Measurements from ENCODE around the gene TNFRSF25.
A peak's percentile ranks its signal among the peaks of the same experiment; 100 is the strongest.
"Not testable (repeated sequence)": the region's sequence is repeated elsewhere in the genome, so short reads cannot be mapped to it uniquely, and the experiment has no call there.

The TNFRSF25 gene

DNA sequence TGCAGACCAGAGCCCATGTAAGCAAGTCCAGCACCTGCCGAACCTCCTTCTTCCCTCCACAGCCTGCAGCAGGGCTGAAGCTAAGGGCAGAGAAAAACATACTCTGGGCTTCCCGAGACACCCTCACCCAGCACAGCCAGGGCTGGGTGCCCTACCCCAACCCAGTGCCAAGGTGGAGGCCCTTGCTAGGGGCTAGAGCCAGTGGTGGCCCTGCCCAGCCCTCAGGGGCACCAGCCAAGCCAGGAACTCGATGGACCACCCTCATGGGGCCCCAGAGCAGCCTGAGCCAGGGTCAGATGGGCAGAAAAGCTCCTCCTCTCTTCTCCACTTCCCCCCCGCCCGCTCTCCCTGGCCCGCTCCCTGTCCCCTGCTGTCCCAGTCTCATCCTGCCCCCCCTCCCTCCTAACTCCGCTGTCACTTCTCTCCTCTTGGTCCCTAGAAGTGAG lies 15.9 kb downstream of the TNFRSF25 start:
- no peak for DNase-seq

DNA sequence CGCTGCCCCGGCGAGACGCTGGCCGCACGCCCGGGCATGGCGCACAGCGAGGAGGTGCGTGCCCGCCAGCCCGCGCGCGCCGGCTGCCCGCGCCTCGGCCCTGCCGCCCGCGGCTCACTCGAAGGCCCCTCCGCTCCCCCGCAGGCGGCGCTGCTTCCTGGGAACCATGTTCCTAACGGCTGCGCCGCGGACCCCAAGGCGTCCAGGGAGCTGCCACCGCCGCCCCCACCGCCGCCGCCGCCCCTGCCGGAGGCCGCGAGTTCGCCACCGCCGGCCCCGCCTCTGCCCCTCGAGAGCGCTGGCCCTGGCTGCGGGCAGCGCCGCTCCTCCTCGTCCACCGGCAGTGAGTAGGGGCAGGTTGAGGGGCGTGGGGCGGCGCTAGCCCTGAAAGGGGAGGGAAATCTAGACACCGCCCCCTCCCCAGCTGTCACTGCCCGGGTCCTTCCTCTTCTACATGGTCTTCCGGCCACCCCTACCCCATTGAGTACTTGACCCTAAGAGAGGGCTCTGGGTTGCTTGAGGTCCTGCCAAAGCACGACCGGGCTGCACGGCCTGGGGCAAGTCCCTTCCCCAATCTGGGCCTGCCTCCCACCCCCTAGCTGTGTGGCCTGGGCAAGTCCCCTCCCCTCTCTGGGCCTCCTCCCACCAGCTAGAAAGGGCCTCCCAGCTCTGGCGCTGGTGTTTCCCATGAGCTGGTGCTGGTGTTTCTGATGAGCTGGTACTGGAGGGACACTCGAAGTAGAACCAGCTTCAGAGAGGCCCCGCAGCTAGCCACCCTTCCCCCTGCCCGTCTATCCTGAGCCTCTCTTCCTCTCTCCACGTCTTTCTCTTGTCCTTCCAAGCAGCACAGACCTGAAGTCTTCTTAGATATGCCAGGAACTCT lies 17.0 kb downstream of the TNFRSF25 start:
- peak in 1 of 2 donors; percentile 42 for DNase-seq

DNA sequence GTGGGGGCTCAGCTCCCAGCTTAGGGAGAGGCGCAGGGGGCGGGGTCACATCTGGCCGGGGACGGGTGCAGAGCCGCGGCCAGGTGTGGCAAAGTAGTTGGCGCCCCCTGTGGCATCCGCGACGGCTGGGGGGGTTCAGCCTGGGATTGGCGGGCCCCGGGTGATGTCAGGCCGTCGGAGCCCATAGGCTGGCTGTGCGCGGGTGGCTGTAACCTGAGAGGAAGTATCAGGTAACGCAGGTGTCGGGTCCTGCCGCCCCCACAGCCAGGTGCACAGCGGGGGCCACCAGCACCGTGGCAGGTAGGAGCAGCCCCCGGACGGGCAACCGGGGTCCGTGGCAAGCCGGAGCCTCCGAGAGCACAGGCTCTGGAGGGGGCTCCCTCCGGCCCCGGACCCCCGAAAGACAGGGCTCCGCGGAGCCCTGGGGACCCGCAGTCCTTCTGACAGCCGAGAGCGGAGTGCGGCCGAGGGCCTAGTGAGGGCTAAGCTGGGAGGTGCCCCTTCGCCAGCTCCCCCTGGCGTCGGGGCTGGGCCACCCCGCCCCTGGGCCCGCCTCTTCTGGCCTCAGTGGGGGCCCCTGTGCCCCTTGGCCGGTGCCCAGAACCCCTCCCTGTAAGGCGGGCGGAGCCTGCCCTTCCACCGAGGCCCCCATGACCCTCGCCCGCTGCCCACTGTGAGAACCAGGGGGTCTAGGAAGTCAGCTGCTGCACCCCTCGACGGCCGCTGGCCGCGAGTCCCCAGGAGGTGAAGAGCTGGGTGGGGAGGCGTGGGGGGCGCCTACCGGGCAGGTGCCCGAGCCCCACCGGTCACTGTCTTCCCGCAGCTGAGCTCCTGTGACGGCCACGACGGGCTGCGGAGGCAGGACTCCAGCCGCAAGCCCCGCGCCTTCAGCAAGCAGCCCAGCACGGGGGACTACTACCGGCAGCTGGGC lies 17.9 kb downstream of the TNFRSF25 start:
- DNase-seq = peak; percentile 57 to 69

DNA sequence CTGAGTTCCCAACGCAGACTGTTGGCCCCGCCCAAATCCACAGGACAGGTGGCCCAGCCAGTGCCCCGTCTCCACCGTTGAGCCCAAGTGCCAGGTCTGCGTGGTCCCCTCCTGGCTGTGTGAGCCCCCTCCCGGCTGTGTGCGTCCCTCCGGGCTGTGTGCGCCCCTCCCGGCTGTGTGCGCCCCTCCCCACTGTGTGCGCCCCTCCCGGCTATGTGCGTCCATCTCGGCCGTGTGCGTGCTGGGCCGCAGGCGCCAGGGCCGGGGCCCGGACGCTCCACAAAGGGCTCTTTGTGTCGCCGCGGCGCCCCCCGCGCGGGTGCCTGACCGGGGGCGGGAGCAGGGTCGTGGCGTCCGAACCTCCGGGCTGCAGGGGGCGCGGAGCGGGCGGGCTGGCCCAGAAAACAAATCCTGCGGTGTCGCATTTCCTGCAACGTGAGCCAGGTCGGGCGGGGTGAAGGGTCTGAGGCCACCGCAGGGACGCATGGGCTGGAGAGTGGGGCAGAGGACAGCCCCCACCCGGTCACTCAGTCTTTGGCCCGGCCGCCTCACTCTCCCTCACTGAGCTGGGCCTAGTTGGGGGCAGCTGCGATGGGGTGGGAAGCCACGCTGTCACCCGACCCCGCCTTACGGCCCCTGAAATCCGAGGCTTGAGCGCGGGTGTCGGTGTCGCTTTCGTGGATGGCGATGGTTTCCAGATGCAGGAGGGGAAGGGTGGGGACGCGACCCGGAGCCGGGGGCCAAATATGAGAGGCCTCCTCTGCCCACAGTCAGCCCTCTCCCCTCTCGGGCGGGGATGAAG lies 18.8 kb downstream of the TNFRSF25 start:
- no peak for DNase-seq

DNA sequence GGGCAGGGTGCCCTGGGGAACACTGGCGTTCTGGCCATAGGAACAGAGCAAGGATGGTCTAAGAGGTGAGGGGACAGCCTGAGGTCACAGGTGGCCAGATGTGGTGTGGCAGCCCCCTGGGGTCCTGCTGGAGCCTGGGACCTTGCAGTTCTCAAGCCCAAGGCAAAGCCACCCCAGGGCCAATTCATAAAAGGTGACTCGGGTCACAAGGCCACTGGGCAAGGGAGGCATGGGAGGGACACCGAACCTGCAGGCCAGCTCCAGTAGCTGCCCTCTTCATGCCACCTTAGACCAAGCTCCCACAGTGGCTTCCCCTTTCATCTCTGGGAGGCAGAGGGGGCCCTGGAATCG lies 19.3 kb downstream of the TNFRSF25 start:
- DNase-seq = no peak

DNA sequence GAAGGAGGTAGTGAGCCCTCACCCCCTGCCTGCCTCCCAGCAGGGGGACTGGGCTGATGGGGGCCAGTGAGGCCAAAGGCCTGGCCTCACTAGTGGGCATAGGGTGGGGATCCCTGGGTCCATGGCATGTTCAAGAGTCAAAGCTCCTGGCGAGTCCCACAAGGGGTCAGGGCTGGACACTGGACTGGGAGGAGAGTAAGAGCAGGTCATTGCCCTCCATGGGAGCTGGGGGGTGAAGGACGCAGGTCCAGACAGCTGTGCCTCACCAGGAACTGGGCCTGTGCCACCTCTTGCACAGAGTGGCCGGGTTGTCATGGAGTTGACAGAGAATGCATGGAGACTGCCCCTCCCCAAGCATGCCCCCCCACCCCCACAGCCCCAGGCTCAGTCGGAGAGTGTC lies 20.0 kb downstream of the TNFRSF25 start:
- not testable (repeated sequence) for DNase-seq

DNA sequence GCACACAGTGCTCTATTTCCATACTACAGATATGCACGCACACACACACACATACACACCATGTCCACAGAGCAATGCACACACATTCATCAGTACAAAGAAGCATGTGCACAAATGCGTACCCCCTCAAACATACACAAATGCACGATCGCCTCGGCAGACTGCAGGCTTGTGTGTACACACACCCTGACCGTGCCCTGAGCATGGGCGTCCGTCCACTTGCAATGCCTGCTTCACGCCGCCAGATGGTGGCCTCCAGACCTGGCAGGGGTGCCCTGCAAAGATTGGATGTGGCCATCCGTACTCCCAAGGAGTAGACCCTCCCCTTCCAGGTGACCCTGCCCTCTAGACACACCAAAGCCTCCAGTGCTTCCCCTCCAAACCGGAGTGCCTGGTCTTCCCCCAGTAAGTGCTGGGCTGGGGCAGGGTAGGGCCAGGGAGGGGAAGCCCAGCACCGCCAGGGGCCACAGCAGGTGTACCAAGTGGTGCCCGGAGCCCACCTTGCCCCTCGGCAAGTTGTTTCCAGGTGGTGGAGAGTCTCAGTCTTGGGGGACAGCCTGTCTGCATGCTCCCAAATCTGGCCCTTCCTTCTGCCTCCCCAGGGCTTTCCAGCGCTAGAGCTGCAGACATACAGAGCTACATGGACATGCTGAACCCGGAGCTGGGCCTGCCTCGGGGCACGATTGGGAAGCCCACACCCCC lies 20.8 kb downstream of the TNFRSF25 start:
- DNase-seq = peak; percentile 28 to 58

DNA sequence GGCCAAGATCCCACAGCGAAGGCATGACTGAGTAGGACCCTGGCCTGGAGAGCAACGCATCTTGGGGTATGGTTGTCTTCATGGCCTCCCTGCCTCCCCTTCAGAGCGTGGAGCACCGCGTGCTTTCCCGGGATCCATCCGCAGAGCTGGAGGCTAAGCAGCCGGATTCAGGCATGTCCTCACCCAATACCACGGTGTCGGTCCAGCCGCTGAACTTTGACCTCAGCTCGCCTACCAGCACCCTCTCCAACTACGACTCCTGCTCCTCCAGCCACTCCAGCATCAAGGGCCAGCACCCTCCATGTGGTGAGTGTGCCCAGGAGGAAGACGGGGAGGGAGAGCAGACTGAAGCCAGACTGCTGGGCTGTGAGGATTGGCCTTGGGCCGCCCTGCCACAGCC lies 21.6 kb downstream of the TNFRSF25 start:
- DNase-seq = no peak

DNA sequence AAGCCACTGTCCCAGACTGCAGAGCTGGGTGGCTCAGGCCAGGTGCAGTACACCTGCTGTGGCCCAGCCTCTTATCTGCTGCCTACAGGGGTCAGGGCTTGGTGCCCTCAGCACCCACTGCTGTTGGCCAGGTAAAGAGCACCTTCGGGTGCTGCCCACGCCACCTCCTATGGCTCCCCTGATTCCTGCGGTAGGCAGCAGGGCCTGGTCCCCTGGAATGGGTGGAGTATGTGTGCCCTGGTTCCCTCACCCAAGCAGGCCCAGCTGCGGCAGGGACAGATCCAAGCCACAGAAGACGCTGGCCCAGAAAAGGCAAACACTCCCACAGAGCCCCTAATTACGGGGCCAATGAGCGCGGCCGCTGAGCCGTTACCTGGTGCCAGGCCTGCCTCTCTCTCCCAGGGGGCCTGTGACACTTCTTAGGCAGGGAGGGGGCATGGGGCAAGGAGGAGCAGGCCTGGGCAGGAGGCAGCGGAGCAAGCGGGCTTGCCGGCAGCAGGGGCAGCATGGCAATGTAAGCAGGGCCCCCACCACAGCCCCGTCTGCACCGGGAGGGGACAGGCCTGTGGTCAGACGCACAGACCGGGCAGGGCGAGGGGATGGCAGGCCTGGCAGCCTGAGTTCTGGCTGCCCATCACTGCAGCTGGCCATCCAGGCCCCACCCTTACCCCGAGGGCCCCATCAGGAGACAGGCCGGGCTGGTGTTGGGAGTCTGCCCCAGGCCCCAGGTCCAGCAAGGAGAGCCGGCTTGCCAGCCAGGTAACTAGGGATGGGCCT lies 22.4 kb downstream of the TNFRSF25 start:
- no peak for DNase-seq

DNA sequence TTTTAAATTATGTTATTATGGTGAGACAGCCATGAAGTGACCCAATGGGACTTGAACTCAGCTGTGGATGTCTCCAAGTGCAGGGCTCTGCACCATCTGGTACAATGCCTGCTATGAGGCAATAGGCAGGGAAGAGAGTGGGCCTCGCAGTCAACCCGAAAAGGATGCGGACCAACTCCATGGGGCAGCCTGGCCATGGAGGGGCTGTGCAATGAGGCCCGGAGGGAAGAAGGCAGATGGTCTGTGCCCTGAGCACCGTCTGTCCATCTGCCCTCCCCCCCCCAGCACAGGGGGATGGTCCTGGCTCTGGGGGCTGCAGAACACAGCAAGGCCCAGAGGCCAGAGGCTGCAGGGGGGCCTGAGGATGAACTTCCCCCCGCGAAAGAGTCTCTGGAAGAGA lies 24.4 kb downstream of the TNFRSF25 start:
- DNase-seq = no peak

DNA sequence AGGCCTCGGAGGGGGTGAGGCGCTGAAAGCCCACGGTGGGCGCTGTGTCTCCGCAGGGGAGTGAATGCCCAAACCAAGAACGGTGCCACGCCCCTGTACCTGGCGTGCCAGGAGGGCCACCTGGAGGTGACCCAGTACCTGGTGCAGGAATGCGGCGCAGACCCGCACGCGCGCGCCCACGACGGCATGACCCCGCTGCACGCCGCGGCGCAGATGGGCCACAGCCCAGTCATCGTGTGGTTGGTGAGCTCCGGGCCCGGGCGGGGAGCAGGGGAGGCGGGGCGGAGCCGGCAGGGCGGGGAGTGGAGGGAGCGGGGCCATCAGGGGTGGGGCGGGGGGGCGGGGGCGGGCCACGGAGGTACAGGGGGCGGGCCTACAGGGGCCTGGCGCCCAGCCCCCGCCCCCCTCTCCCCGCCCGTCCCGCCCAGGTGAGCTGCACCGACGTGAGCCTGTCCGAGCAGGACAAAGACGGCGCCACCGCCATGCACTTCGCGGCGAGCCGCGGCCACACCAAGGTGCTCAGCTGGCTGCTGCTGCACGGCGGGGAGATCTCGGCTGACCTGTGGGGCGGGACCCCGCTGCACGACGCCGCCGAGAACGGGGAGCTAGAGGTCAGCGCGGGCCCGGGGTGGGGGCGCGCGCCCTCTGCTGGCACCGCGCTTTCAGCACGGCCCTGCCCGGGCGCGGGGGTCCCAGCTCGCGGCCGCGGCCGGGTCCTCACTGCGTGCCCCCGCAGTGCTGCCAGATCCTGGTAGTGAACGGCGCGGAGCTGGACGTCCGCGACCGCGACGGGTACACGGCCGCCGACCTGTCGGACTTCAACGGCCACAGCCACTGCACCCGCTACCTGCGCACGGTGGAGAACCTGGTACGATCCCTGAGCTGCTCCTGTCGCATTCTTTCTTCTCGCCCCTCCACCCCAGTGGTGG lies 25.5 kb downstream of the TNFRSF25 start:
- DNase-seq = peak; percentile 73 to 84

DNA sequence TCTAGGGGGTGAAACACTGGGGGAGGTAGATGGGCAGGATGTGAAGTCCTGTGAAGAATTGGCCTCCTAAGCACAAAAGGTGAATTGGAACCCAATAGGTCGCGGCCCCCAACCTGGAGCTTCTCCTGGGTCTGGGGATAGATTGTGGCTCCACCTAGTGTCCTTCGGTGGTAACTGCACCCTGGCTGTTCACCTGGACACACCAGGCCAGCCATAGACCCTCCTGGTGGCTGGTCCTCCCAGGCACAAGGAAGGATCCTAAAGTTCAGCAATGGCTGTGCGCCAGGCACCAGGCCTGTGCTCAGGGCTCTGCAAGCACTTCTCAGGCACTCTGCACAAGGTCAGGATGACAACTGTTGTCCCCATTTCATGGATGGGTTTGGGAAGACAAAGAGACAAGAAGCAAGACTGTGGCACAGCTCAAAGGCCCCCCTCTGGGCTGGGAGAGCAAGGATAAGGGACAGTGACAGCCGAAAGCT lies 27.9 kb downstream of the TNFRSF25 start:
- peak; percentile 66 to 82 for DNase-seq

DNA sequence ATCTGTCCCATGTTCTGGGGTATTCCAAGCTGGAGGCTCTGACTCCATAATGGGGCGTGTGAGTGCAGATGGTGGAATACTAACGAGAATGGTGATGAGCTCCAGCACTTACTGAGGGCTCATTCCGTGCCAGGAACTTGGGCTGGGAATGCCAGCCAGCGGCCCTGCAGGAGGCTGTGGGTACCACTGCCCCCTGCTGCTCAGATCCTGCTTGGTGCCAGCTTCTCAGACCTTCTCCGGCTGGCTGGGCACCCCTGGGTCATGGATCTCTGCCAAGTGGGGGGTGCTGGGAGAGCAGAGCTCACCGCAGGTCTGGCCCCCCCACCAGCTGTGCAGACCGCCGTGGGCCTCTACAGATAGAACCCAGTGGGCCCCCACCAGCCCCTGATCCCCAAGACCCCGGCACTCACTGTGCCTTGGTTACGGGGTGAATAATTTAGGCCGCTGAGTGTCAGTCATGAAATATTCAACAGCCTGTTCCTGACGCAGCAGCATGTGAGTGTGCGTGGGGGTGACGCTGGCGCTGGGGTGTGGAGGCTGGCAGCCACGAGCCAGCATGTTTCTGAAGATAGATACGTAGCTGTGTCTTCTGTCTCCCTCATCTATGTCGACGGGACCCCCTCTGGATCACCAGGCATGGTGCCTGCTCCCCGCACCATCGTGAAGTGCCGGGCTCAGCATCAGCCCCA lies 28.8 kb downstream of the TNFRSF25 start:
- DNase-seq = not testable (repeated sequence)

DNA sequence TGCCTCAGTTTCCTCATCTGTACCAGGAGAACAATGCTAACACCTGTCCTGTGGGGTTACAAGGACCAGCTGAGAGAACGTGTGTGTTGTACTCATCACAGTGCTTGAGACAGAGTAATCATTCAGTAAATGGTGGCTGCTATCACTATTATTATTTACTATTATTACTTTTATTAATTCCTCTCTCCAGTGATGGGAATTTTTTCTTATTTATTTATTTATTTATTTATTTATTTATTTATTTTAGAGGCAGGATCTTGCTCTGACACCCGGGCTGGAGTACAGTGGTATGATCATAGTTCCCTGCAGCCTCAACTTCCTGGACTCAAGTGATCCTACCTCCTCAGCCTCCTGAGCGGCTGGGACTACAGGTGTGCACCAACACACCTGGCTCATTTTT lies 29.7 kb downstream of the TNFRSF25 start:
- DNase-seq = not testable (repeated sequence)

DNA sequence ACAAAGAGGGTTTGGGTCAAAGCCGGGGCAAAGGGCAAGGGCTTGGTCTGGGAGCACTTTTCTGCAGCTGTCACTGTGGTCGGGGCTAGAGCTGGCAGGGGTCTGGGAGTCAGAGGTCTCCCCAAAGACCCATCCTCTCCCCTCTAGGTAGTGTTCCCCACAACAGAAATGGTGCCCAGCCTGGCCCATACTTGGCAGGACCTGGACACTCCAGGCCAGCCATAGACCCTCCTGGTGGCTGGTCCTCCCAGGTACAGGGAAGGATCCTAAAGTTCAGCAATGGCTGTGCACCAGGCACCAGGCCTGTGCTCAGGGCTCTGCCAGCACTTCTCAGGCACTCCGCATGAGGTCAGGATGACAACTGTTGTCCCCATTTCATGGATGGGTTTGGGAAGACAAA lies 30.4 kb downstream of the TNFRSF25 start:
- DNase-seq = no peak

DNA sequence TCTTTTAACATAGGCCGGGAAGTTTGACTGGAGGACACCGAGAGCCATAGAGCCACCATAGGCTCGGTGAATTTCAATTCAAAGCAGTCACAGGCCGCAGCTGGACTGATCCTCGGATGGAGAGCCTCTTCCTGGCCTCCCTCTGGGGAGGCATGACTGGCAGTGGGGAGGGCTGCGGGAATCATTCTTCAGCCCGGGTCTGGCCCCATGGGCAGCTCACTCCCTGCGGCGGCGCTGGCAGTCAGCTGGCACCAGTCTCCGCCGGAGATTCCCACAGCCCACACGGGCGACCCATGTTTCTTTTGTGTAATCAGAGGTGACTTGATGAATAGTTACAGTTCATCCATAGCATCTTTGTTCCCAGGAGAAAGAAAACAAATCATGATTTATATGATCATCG lies 30.8 kb downstream of the TNFRSF25 start:
- DNase-seq = no peak

DNA sequence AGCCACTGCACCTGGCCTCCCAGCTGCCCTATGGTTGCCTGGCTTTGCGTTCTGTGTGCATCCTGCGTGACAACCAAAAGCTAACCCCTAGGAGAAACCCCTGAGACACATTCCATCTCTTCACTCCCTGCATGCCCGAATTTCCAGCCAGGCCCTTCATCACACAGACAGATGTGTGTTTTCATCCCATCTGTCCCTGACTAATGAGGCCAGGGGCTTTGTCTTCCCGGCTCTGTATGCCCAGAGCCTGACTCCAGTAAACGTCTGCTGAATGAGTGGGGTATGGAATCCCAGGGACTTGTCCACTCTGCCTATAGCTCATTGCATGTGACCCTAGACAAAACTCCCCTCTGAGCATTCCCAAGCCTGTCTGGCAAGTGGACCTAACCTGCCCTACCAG lies 31.8 kb downstream of the TNFRSF25 start:
- DNase-seq = no peak

DNA sequence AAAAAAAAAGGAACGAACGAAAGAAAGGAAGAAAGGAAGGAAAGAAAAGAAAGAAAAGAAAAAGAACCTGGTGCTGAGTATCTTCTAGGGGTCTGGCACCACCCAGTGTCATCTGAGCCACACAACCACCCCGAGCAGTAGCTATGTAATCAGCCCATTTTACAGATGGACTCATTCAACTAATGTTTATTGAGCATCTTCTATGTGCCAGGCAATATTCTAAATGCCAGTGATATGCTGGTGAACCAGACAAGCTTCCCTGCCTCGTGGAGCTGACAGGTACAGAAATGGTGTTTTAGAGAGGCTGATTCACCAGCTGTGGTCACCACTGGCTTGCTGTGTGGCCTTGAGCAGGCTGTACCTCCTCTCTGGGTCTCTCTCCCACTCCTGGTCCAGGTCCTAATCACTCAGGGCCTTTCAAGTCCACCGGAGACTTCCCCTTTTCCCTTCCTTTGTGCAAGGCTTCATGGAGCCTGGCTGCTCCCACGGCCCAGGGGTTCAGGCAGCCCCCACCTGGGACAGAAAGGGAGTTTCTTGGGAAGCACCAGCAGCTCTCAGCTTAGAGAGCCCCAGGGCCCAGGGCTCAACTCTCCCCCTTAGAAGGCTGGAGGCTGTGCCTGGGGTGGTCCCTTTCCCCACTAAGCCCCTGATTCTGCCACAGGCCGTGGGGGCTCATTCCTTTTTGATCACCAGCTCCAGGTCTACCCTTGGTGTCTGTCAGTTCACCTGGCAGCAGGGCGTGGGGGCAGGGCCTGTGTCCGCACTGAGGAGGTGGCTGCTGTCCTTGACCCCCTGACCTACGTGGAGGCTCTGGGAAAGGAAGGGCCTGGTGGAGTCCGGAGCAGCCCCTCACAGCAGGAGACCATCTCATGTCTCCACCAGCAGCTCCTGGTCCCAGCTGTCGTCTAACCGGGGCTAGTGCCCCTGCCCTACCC lies 34.1 kb downstream of the TNFRSF25 start:
- not testable (repeated sequence) for DNase-seq
